ENCODE results near the gene MINDY1.

The MINDY1 gene

GRCh38 chr1:150969626-150970025, 37.1 kb downstream of the MINDY1 start:
- no peaks in the 10 kb centered on the region for H3K36me3 Mint-ChIP-seq
- H3K9me3 Mint-ChIP-seq (ENCODE audit: low read depth): no peaks in the 10 kb centered on the region
- H3K27me3 Mint-ChIP-seq: no peaks in the 10 kb centered on the region
- H3K4me1 Mint-ChIP-seq (ENCODE audit: low read depth): peaks cover 34% of the 10 kb centered on the region
- H3K4me3 Mint-ChIP-seq: no peak overlapping the region
- H3K27ac Mint-ChIP-seq: no peak overlapping the region

GRCh38 chr1:150968491-150968890, 38.2 kb downstream of the MINDY1 start:
- no peaks in the 10 kb centered on the region for H3K27me3 Mint-ChIP-seq
- H3K36me3 Mint-ChIP-seq: no peaks in the 10 kb centered on the region
- H3K9me3 Mint-ChIP-seq (ENCODE audit: low read depth): no peaks in the 10 kb centered on the region
- peak overlapping the region; percentile 71 for H3K27ac Mint-ChIP-seq
- H3K4me3 Mint-ChIP-seq: no peak overlapping the region
- peaks cover 33% of the 10 kb centered on the region for H3K4me1 Mint-ChIP-seq (ENCODE audit: low read depth)

GRCh38 chr1:150967936-150968335, 38.8 kb downstream of the MINDY1 start:
- no peaks in the 10 kb centered on the region for H3K9me3 Mint-ChIP-seq (ENCODE audit: low read depth)
- peaks cover 28% of the 10 kb centered on the region for H3K4me1 Mint-ChIP-seq (ENCODE audit: low read depth)
- no peaks in the 10 kb centered on the region for H3K27me3 Mint-ChIP-seq
- no peak overlapping the region for H3K4me3 Mint-ChIP-seq
- no peaks in the 10 kb centered on the region for H3K36me3 Mint-ChIP-seq
- H3K27ac Mint-ChIP-seq: peak overlapping the region; percentile 2

- H3K4me3 Mint-ChIP-seq: no peak overlapping the region
- H3K27me3 Mint-ChIP-seq: no peaks in the 10 kb centered on the region
- H3K36me3 Mint-ChIP-seq: no peaks in the 10 kb centered on the region
- H3K27ac Mint-ChIP-seq: peak overlapping the region; percentile 46
- H3K4me1 Mint-ChIP-seq (ENCODE audit: low read depth): peaks cover 9% of the 10 kb centered on the region
- H3K9me3 Mint-ChIP-seq (ENCODE audit: low read depth): no peaks in the 10 kb centered on the region
These were observed 40.7 kb downstream of the MINDY1 start for GRCh38 chr1:150966011-150966410.

GRCh38 chr1:150965605-150966004, 41.1 kb downstream of the MINDY1 start:
- H3K9me3 Mint-ChIP-seq (ENCODE audit: low read depth): no peaks in the 10 kb centered on the region

GRCh38 chr1:150964164-150964489, 42.6 kb downstream of the MINDY1 start:
- Mint-ChIP-seq H3K4me1 (ENCODE audit: low read depth) (peaks cover 2% of the 10 kb centered on the region), H3K36me3 (no peaks in the 10 kb centered on the region), H3K4me3 (no peak overlapping the region), H3K27me3 (no peaks in the 10 kb centered on the region), H3K9me3 (ENCODE audit: low read depth) (no peaks in the 10 kb centered on the region), H3K27ac (peak overlapping the region; percentile 22)

More at GRCh38 chr1:150965605-150966004, 41.1 kb downstream of the MINDY1 start:
- peak overlapping the region; percentile 54 for H3K27ac Mint-ChIP-seq
- no peaks in the 10 kb centered on the region for H3K27me3 Mint-ChIP-seq
- no peak overlapping the region for H3K4me3 Mint-ChIP-seq
- H3K4me1 Mint-ChIP-seq (ENCODE audit: low read depth): peaks cover 5% of the 10 kb centered on the region
- no peaks in the 10 kb centered on the region for H3K36me3 Mint-ChIP-seq

- peak overlapping the region; percentile 22 for H3K27ac Mint-ChIP-seq
- no peak overlapping the region for H3K4me3 Mint-ChIP-seq
- H3K27me3 Mint-ChIP-seq: no peaks in the 10 kb centered on the region
- H3K9me3 Mint-ChIP-seq (ENCODE audit: low read depth): no peaks in the 10 kb centered on the region
- no peaks in the 10 kb centered on the region for H3K4me1 Mint-ChIP-seq (ENCODE audit: low read depth)
- no peaks in the 10 kb centered on the region for H3K36me3 Mint-ChIP-seq
These were observed 43.2 kb downstream of the MINDY1 start for GRCh38 chr1:150963321-150964163.

GRCh38 chr1:150961756-150962155, 44.9 kb downstream of the MINDY1 start:
- no peak overlapping the region for H3K4me3 Mint-ChIP-seq
- no peaks in the 10 kb centered on the region for H3K9me3 Mint-ChIP-seq (ENCODE audit: low read depth)
- no peaks in the 10 kb centered on the region for H3K4me1 Mint-ChIP-seq (ENCODE audit: low read depth)
- H3K27me3 Mint-ChIP-seq: no peaks in the 10 kb centered on the region
- peak overlapping the region; percentile 73 for H3K27ac Mint-ChIP-seq
- H3K36me3 Mint-ChIP-seq: no peaks in the 10 kb centered on the region

- no peaks in the 10 kb centered on the region for H3K27me3 Mint-ChIP-seq
- H3K27ac Mint-ChIP-seq: no peak overlapping the region
- no peaks in the 10 kb centered on the region for H3K4me1 Mint-ChIP-seq (ENCODE audit: low read depth)
- no peaks in the 10 kb centered on the region for H3K36me3 Mint-ChIP-seq
- no peaks in the 10 kb centered on the region for H3K9me3 Mint-ChIP-seq (ENCODE audit: low read depth)
- H3K4me3 Mint-ChIP-seq: no peak overlapping the region
These were observed 46.1 kb downstream of the MINDY1 start for GRCh38 chr1:150960646-150961045.

- Mint-ChIP-seq H3K4me1 (ENCODE audit: low read depth) (no peaks in the 10 kb centered on the region), H3K27ac (no peak overlapping the region), H3K9me3 (ENCODE audit: low read depth) (no peaks in the 10 kb centered on the region), H3K36me3 (peaks cover 2% of the 10 kb centered on the region), H3K27me3 (no peaks in the 10 kb centered on the region), H3K4me3 (no peak overlapping the region)
These were observed 49.0 kb downstream of the MINDY1 start for GRCh38 chr1:150957666-150958065.

- H3K4me3 Mint-ChIP-seq: no peak overlapping the region
- peaks cover 13% of the 10 kb centered on the region for H3K36me3 Mint-ChIP-seq
- H3K4me1 Mint-ChIP-seq (ENCODE audit: low read depth): no peaks in the 10 kb centered on the region
- no peaks in the 10 kb centered on the region for H3K27me3 Mint-ChIP-seq
- H3K9me3 Mint-ChIP-seq (ENCODE audit: low read depth): no peaks in the 10 kb centered on the region
- H3K27ac Mint-ChIP-seq: no peak overlapping the region
These were observed 51.4 kb downstream of the MINDY1 start for GRCh38 chr1:150955280-150955679.

GRCh38 chr1:150954708-150955107, 52.0 kb downstream of the MINDY1 start:
- no peaks in the 10 kb centered on the region for H3K9me3 Mint-ChIP-seq (ENCODE audit: low read depth)
- peaks cover 13% of the 10 kb centered on the region for H3K36me3 Mint-ChIP-seq
- H3K4me1 Mint-ChIP-seq (ENCODE audit: low read depth): no peaks in the 10 kb centered on the region
- no peak overlapping the region for H3K27ac Mint-ChIP-seq
- H3K4me3 Mint-ChIP-seq: no peak overlapping the region
- no peaks in the 10 kb centered on the region for H3K27me3 Mint-ChIP-seq
